Ectodermal cell (in vitro differentiated cells): ENCODE data around the gene GCNT1.

Experiments used
- H3K27ac ChIP-seq: 2 replicates; pipeline ENCODE4 v1.7.0; 2013; ENCODE audit warnings: mild to moderate bottlenecking, low read depth, low read length; ENCODE audit not compliant: insufficient read depth, poor library complexity, severe bottlenecking
- H3K27me3 ChIP-seq: 2 replicates; pipeline ENCODE4 v1.7.0; 2013; ENCODE audit warnings: mild to moderate bottlenecking, low read length; ENCODE audit not compliant: insufficient read depth, control insufficient read depth, poor library complexity, severe bottlenecking
- H3K36me3 ChIP-seq: one replicate; pipeline ENCODE4 v1.7.0; 2013; ENCODE audit warnings: low read length; ENCODE audit not compliant: control insufficient read depth, insufficient read depth
- H3K4me1 ChIP-seq: one replicate; pipeline ENCODE4 v1.7.0; 2013; ENCODE audit warnings: low read length; ENCODE audit not compliant: control insufficient read depth, insufficient read depth
- H3K4me3 ChIP-seq: 2 replicates; pipeline ENCODE4 v1.7.0; 2013; ENCODE audit warnings: low read depth, low read length, control low read depth; ENCODE audit not compliant: insufficient read depth
- H3K9me3 ChIP-seq: 2 replicates; pipeline ENCODE4 v1.7.0; 2013; ENCODE audit warnings: mild to moderate bottlenecking, low read length, moderate library complexity; ENCODE audit not compliant: control insufficient read depth
- WGBS, 2 experiments: methylation state at CpG; one replicate each; pipeline ENCODE4 v1.1.7; 2013; ENCODE audit warnings: missing lambda C conversion rate in 2 of 2; 5-methylcytosine and 5-hydroxymethylcytosine counted together

GCNT1 gene

DNA sequence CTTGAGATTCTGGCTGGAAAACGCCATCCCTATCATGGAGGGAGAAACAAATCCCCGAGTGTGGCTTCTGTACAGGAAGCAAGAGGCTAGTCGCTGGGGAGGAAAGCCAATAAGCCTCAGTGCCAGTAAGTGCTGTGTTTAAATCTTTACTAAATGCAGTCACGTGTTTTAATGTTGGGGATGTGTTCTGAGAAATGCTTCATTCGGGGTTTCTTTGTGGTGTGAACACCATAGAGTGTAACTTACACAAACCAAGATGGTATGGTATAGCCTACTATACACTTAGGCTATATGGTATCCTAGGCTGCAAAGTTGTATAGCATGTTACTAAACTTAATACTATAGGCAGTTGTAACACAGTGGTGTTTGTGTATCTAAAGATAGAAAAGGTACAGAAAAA, 94.7 kb downstream of the GCNT1 start:
- 89 to 92% methylated on average over 5 of the region's 5 CpGs for WGBS, 2 experiments
- H3K27me3 ChIP-seq = no peaks in the 10 kb centered on the region
- H3K27ac ChIP-seq = no peak overlapping the region
- no peaks in the 10 kb centered on the region for H3K9me3 ChIP-seq
- H3K36me3 ChIP-seq = no peaks in the 10 kb centered on the region
- H3K4me1 ChIP-seq = no peaks in the 10 kb centered on the region
- no peak overlapping the region for H3K4me3 ChIP-seq
